OCI-LY7 (cell line): Measurements from ENCODE around the gene NFKBIB.

Source experiments
- EZH2phosphoT487 ChIP-seq: fragments of 200-600 bp; sonication (generic); IDR thresholded peaks from 2 replicates; pipeline ENCODE4 v1.6.1; 2018; ENCODE audit warnings: low read depth, borderline replicate concordance, mild to moderate bottlenecking, mixed run types, antibody characterized with exemption, low read length, moderate library complexity, mixed read lengths
- TF ChIP-seq, protein P1 (sequence below): fragments of 200-600 bp; sonication (generic); conservative IDR thresholded peaks from 2 replicates; pipeline ENCODE4 v1.5.1; 2014; ENCODE audit warnings: mild to moderate bottlenecking, antibody characterized with exemption, low read length, moderate library complexity, mixed read lengths

- TF ChIP-seq, protein P1, sequence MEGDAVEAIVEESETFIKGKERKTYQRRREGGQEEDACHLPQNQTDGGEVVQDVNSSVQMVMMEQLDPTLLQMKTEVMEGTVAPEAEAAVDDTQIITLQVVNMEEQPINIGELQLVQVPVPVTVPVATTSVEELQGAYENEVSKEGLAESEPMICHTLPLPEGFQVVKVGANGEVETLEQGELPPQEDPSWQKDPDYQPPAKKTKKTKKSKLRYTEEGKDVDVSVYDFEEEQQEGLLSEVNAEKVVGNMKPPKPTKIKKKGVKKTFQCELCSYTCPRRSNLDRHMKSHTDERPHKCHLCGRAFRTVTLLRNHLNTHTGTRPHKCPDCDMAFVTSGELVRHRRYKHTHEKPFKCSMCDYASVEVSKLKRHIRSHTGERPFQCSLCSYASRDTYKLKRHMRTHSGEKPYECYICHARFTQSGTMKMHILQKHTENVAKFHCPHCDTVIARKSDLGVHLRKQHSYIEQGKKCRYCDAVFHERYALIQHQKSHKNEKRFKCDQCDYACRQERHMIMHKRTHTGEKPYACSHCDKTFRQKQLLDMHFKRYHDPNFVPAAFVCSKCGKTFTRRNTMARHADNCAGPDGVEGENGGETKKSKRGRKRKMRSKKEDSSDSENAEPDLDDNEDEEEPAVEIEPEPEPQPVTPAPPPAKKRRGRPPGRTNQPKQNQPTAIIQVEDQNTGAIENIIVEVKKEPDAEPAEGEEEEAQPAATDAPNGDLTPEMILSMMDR = no peak
- TF ChIP-seq EZH2phosphoT487 = no peak
Measured at GRCh38 chr19:38907227-38907626, 7.5 kb downstream of the NFKBIB start.
